HG03520 (cell line): Measurements from ENCODE around the gene DENND5A.
"Not testable (repeated sequence)": the region's sequence is repeated elsewhere in the genome, so short reads cannot be mapped to it uniquely, and the experiment has no call there.

Experiments used
- ATAC-seq: cut with Tn5 transposase; IDR thresholded peaks from one replicate; pipeline ENCODE4 v1.9.1; 2021; ENCODE audit warnings: mild to moderate bottlenecking, moderate library complexity; ENCODE audit not compliant: unreplicated experiment

The DENND5A gene

GRCh38 chr11:9219115-9219514 lies 46.0 kb downstream of the DENND5A start:
- no peak for ATAC-seq

GRCh38 chr11:9214765-9215164 lies 50.4 kb downstream of the DENND5A start:
- no peak for ATAC-seq

GRCh38 chr11:9211322-9211721 lies 53.8 kb downstream of the DENND5A start:
- ATAC-seq, result no peak

- no peak for ATAC-seq
Measured at GRCh38 chr11:9210922-9211320, 54.2 kb downstream of the DENND5A start.

- ATAC-seq, result no peak
Measured at GRCh38 chr11:9210224-9210921, 54.8 kb downstream of the DENND5A start.

GRCh38 chr11:9209604-9210003 lies 55.5 kb downstream of the DENND5A start:
- ATAC-seq, result not testable (repeated sequence)

GRCh38 chr11:9208726-9209501 lies 56.2 kb downstream of the DENND5A start:
- ATAC-seq, result no peak

GRCh38 chr11:9207229-9207628 lies 57.9 kb downstream of the DENND5A start:
- ATAC-seq, result no peak

- no peak for ATAC-seq
Measured at GRCh38 chr11:9206496-9206895, 58.7 kb downstream of the DENND5A start.

- ATAC-seq, result no peak
Measured at GRCh38 chr11:9203691-9204311, 61.3 kb downstream of the DENND5A start.

- ATAC-seq, result no peak
Measured at GRCh38 chr11:9201372-9202162, 63.6 kb downstream of the DENND5A start.

GRCh38 chr11:9200471-9200870 lies 64.7 kb downstream of the DENND5A start:
- no peak for ATAC-seq

- no peak for ATAC-seq
Measured at GRCh38 chr11:9193316-9193715, 71.8 kb downstream of the DENND5A start.

GRCh38 chr11:9192561-9192960 lies 72.6 kb downstream of the DENND5A start:
- ATAC-seq, result no peak

- not testable (repeated sequence) for ATAC-seq
Measured at GRCh38 chr11:9190326-9191016, 74.7 kb downstream of the DENND5A start.

GRCh38 chr11:9188860-9189259 lies 76.3 kb downstream of the DENND5A start:
- ATAC-seq, result not testable (repeated sequence)

GRCh38 chr11:9187616-9188015 lies 77.5 kb downstream of the DENND5A start:
- ATAC-seq, result no peak

- no peak for ATAC-seq
Measured at GRCh38 chr11:9184516-9184915, 80.6 kb downstream of the DENND5A start.

- no peak for ATAC-seq
Measured at GRCh38 chr11:9182180-9182871, 82.8 kb downstream of the DENND5A start.

- ATAC-seq, result no peak
Measured at GRCh38 chr11:9180784-9181183, 84.4 kb downstream of the DENND5A start.
